ENCODE data around the gene LYRM9.

- TF ChIP-seq RAD21 (IDR thresholded peaks at IDR 0.05; ENCODE audit: low read depth) (no peak), NFIC (IDR thresholded peaks at IDR 0.05) (no peak), MAX (IDR thresholded peaks at IDR 0.05) (no peak), EP300 (IDR thresholded peaks at IDR 0.05; ENCODE audit: borderline replicate concordance) (no peak)
These were observed 27.9 kb upstream of the LYRM9 start for GRCh38 chr17:27921077-27921476.
